Tibial nerve (tissue), 4 donors: ENCODE data around the gene ATP9B. TPM values are rescaled to one million over a fixed set of nuclear protein-coding genes. Genes with fewer than 3 reads are reported as not detected.

Experiments used
- DNase-seq, 2 donors: peaks; one replicate each; pipeline ENCODE4 v3.0.0-alpha.2; 2019; ENCODE audit warnings: low spot score in 2 of 2
- H3K27ac ChIP-seq, 4 donors: fragments of 200-600 bp; sonication (generic) in 3 of 4; one replicate each; pipeline ENCODE4 v1.5.1; 2017 to 2019; ENCODE audit warnings: mild to moderate bottlenecking in 1 of 4
- H3K27me3 ChIP-seq, 2 donors: fragments of 200-600 bp; sonication (generic) in 1 of 2; one replicate each; pipeline versions ENCODE4 v1.5.1 to v1.6.0; 2017 to 2019
- H3K36me3 ChIP-seq, 3 donors: fragments of 200-600 bp; sonication (generic); one replicate each; pipeline ENCODE4 v1.5.1; 2018 to 2019
- H3K4me1 ChIP-seq, 4 donors: fragments of 200-600 bp; sonication (generic) in 3 of 4; one replicate each; pipeline ENCODE4 v1.5.1; 2017 to 2019
- H3K4me3 ChIP-seq, 4 donors: fragments of 200-600 bp; sonication (generic) in 3 of 4; one replicate each; pipeline ENCODE4 v1.5.1; 2017 to 2019; ENCODE audit warnings: mild to moderate bottlenecking in 1 of 4, moderate library complexity in 1 of 4
- H3K9me3 ChIP-seq, 4 donors: fragments of 200-600 bp; sonication (generic) in 3 of 4; one replicate each; pipeline ENCODE4 v1.5.1; 2017 to 2019
- CTCF ChIP-seq, 5 experiments: fragments of 200-600 bp in 3 of 5; fragments of 450-650 bp in 2 of 5; sonication (generic) in 3 of 5; IDR thresholded peaks; one replicate each; pipeline ENCODE4 v1.5.1; 2016 to 2019; ENCODE audit warnings: antibody characterized with exemption in 5 of 5, mild to moderate bottlenecking in 3 of 5, moderate library complexity in 2 of 5
- EP300 ChIP-seq, 2 donors: sonication (generic); formaldehyde crosslinking; IDR thresholded peaks; one replicate each; pipeline ENCODE4 v1.6.1; 2017; ENCODE audit warnings: antibody characterized with exemption in 2 of 2, mild to moderate bottlenecking in 1 of 2
- POLR2A ChIP-seq, 2 donors: fragments of 450-650 bp; IDR thresholded peaks; one replicate each; pipeline ENCODE4 v1.6.1; 2017; ENCODE audit warnings: antibody characterized with exemption in 2 of 2, mild to moderate bottlenecking in 2 of 2, moderate library complexity in 2 of 2
- WGBS, 2 donors: methylation state at CpG; one replicate each; pipeline ENCODE4 v1.1.5; 2018; 5-methylcytosine and 5-hydroxymethylcytosine counted together
- total RNA-seq, 4 donors: library from RNA; depleted of rRNA; stranded (reverse); fragments of >200 nt; gene quantifications; one replicate each; pipeline ENCODE4 v1.1.0, GENCODE V29; 2016

The ATP9B gene
- total RNA-seq, 4 donors from 2014 or later = 56.9 to 68.7 (median 59.8) TPM

- WGBS, 2 donors = 94% methylated on average over 16 of the region's 16 CpGs
- peaks cover 0 to 49% (median 5%) of the 10 kb centered on the region in 3 donors for H3K36me3 ChIP-seq
Measured at GRCh38 chr18:79413025-79413424, 343.8 kb downstream of the ATP9B start.

GRCh38 chr18:79413426-79413825 lies 344.2 kb downstream of the ATP9B start:
- H3K27ac ChIP-seq = no peak overlapping the region
- whole genome bisulfite sequencing, 2 donors = 88 to 91% methylated on average over 15 to 16 of the region's 16 CpGs
- no peaks in the 10 kb centered on the region for H3K27me3 ChIP-seq
- H3K36me3 ChIP-seq = peaks cover 0 to 50% (median 5%) of the 10 kb centered on the region in 3 donors
- H3K9me3 ChIP-seq = no peaks in the 10 kb centered on the region
- no peak overlapping the region for H3K4me3 ChIP-seq
- peaks cover 0 to 26% (median 0%) of the 10 kb centered on the region in 4 donors for H3K4me1 ChIP-seq
- TF ChIP-seq EP300 (IDR thresholded peaks at IDR 0.05) (no peak), CTCF (IDR thresholded peaks at IDR 0.05) (no peak), POLR2A (IDR thresholded peaks at IDR 0.05) (no peak)
- DNase-seq = no peak

More at GRCh38 chr18:79413025-79413424, 343.8 kb downstream of the ATP9B start:
- Histone ChIP-seq H3K4me1 (peaks cover 0 to 22% (median 0%) of the 10 kb centered on the region in 4 donors), H3K4me3 (no peak overlapping the region), H3K27ac (no peak overlapping the region), H3K27me3 (no peaks in the 10 kb centered on the region), H3K9me3 (no peaks in the 10 kb centered on the region)
- TF ChIP-seq POLR2A (IDR thresholded peaks at IDR 0.05) (no peak), EP300 (IDR thresholded peaks at IDR 0.05) (no peak), CTCF (IDR thresholded peaks at IDR 0.05) (no peak)
- no peak for DNase-seq

GRCh38 chr18:79413901-79414300 lies 344.7 kb downstream of the ATP9B start:
- peaks cover 0 to 50% (median 5%) of the 10 kb centered on the region in 3 donors for H3K36me3 ChIP-seq

GRCh38 chr18:79416022-79416676 lies 347.0 kb downstream of the ATP9B start:
- TF ChIP-seq EP300 (IDR thresholded peaks at IDR 0.05) (no peak), POLR2A (IDR thresholded peaks at IDR 0.05) (no peak), CTCF (IDR thresholded peaks at IDR 0.05) (no peak)
- Histone ChIP-seq H3K36me3 (peaks cover 0 to 49% (median 0%) of the 10 kb centered on the region in 3 donors), H3K4me1 (peaks cover 0 to 46% (median 2%) of the 10 kb centered on the region in 4 donors), H3K4me3 (no peak overlapping the region), H3K27me3 (no peaks in the 10 kb centered on the region), H3K9me3 (no peaks in the 10 kb centered on the region), H3K27ac (no peak overlapping the region)
- DNase-seq = no peak
- 80 to 88% methylated on average over 20 to 24 of the region's 24 CpGs for WGBS, 2 donors

More at GRCh38 chr18:79413901-79414300, 344.7 kb downstream of the ATP9B start:
- peaks cover 0 to 30% (median 0%) of the 10 kb centered on the region in 4 donors for H3K4me1 ChIP-seq
- no peak overlapping the region for H3K27ac ChIP-seq
- H3K4me3 ChIP-seq = no peak overlapping the region
- no peaks in the 10 kb centered on the region for H3K9me3 ChIP-seq
- no peak for DNase-seq
- H3K27me3 ChIP-seq = no peaks in the 10 kb centered on the region
- TF ChIP-seq CTCF (IDR thresholded peaks at IDR 0.05) = no peak
- no peak for TF ChIP-seq EP300 (IDR thresholded peaks at IDR 0.05)
- no peak for TF ChIP-seq POLR2A (IDR thresholded peaks at IDR 0.05)
- 62 to 65% methylated on average over 9 of the region's 9 CpGs for WGBS, 2 donors

GRCh38 chr18:79416677-79417052 lies 347.5 kb downstream of the ATP9B start:
- peaks cover 0 to 46% (median 0%) of the 10 kb centered on the region in 3 donors for H3K36me3 ChIP-seq
- no peak for TF ChIP-seq CTCF (IDR thresholded peaks at IDR 0.05)
- TF ChIP-seq EP300 (IDR thresholded peaks at IDR 0.05) = no peak
- no peak for TF ChIP-seq POLR2A (IDR thresholded peaks at IDR 0.05)
- no peak overlapping the region for H3K27ac ChIP-seq
- H3K9me3 ChIP-seq = no peaks in the 10 kb centered on the region
- H3K27me3 ChIP-seq = no peaks in the 10 kb centered on the region
- H3K4me1 ChIP-seq = peaks cover 0 to 48% (median 4%) of the 10 kb centered on the region in 4 donors
- H3K4me3 ChIP-seq = no peak overlapping the region
- 91 to 92% methylated on average over 9 to 12 of the region's 12 CpGs for WGBS, 2 donors
- no peak for DNase-seq
